HTERT RPE-1 (cell line): Measurements from ENCODE around the gene SLIT3.
"Not testable (repeated sequence)": the region's sequence is repeated elsewhere in the genome, so short reads cannot be mapped to it uniquely, and the experiment has no call there.

Source experiments
- in situ Hi-C: fragments of 300-500 bp; cut with MboI; formaldehyde crosslinking; loops from 4 replicates; pipeline ENCODE4 v1.14.3; 2020; ENCODE audit warnings: low sequenced_read_pairs

Gene SLIT3

DNA sequence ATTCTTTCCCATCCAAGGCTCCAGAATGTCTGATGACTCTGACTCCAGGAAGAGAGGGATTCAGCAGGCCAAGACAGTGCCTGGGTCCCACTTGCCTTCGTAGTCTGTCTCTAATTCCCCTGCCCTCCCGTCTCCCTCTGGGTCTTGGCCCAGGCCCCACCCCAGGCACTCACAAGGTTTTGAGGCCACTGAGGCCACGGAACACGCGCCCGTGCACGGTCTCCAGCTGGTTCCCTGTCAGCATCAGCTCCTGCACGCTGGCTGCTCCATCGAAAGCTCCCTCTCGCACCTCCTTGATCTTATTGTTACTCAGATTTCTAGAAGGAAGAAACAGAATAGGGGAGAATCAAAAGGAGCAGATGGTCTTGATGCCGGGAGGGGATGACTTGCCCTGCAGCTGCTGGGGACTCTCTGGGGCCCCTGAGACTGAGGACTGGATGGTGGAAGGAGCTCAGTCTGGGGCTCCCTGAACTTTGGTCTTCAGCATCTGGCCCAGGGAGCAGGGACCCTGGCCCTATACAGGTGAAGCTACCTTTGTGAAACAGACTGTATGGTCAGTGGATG, 547.2 kb downstream of the SLIT3 start:
- in situ Hi-C loops, result no loop called here

DNA sequence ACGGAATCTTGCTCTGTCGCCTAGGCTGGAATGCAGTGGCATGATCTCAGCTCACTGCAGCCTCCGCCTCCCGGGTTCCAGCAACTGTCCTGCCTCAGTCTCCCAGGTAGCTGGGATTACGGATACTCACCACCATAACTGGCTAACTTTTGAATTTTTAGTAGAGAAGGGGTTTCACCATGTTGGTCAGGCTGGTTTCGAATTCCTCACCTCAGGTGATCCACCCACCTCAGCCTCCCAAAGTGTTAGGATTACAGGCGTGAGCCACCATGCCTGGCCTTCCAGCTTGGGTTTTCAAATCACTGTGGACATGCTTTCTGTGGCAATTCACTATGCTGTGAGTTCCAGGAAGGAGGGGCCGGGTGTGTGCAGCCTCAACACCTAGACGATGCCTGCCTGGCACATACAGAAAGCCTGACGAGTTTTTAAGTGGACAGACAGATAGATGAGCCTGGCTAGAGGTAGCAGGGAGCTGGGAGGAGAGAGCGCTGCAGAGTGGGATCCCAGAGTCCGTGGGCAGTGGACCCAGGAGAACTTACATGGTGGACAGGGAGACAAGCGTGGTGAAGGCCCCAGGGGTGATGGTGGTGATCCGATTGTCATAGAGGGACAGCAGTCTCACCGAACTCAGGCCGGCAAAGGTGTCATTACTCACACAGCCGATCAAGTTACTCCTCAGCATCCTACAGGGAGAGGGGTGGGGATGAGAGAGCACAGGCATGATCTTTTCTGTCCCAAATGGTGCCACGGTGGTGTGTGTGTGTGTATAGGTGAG, 548.3 kb downstream of the SLIT3 start:
- in situ Hi-C loops, result no loop called here

DNA sequence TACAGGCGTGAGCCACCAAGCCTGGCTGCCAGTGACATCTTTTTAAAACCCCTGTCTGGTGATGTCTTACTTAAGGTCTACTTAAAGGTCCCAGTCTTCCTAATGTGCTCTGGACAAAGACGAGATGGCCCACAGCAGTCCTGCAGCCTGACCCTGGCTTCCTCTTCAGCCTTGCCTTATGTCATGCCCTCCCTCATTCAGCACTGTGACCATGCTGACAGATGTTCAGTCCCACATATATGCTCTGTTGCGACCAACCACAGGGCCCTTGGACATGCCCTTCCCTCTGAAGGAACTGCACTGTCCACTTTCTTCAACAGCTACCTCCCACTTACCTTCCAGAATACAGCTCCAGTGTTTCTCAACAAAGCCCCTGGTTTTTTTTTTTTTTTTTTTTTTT, 548.9 kb downstream of the SLIT3 start:
- in situ Hi-C loops, result no loop called here

DNA sequence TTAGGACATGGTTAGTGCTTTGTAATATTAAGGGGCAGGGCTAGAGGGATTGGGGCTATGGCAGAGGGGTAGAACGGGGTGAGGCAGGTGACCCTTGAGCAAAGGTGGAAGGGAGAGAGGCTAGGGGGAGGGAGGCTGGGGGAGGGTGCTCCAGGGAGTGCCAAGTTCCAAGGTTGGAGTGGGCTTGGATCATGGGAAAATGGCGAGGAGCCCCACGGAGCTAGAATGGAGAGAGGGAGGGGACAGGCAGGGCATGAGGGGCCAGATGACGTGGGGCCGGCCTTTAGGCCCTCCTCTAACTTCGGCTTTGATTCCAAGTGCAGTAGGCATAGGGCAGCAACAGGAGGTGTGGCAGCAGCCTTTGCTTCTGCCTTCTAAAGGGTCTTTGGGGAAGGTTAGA, 550.0 kb downstream of the SLIT3 start:
- in situ Hi-C loops, result no loop called here

DNA sequence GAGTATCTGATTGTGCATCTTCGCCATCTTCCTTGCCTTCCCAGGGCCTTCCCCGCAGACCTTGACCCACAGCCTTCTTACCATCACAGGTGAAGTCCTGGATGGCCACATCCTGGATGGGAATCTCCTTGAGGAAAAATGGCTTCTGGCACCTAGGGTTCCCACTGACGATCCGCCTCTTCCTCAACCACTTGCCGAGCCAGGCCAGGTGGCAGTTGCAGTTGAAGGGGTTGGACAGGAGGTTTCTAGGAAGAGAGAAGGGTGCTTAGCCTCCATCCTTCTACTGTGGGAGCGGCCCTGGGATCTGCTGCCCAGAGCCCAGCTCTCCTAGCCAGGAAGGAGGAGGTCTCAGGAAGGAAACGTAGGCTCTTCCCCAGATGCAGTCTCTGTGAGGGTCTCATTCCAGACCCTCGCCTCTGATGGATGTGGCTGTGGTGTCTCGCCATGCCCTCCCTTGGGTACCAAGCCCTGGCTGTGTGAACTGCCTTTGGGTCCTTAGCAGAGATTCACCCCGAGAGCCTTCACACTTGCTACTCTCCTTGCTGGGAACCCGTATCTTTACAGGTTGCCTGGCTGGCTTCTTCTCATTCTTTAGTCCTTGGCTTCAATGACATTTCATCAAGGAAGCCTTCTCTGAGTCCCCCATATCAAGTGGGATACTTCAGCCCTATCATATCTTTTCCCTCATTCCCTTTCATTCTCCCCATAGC, 551.4 kb downstream of the SLIT3 start:
- in situ Hi-C loops, result no loop called here

DNA sequence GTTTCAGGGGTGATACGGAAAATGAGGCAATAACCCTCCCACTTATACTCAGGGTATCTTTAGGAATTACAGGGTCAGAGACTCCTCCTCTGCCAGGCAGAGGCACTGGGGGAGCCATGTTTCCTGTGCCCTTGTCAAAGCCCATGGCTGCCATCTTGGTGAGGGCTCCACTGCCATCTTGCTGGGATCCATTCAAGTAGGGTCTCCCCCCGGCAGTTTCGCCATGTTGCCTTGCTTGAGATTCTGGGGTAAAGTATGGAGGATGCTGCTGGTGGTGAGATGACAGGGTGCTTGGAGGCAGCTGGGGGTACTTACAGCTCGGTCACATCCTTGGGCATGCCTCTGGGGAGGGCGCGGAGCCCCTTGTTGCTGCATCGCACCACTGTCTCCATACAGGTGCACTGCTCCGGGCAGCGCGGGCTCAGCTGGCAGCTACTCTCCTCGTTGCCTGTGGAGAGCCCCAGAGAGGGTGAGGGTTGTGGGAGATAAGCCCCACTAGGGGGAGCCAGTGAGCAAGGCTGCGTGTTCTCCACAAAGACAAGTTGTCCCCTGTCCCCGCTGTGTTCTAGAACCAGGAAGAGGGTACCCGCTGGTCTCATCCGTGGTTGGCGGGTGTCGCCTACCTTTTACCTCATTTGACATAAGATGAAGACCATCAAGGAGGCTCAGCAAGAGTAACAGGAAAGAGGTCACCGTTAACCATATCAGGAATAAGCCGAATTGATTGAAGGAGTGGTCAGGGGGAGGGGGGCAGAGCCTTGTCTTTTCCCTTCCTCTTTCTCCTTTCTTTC, 552.8 kb downstream of the SLIT3 start:
- in situ Hi-C loops, result no loop called here

DNA sequence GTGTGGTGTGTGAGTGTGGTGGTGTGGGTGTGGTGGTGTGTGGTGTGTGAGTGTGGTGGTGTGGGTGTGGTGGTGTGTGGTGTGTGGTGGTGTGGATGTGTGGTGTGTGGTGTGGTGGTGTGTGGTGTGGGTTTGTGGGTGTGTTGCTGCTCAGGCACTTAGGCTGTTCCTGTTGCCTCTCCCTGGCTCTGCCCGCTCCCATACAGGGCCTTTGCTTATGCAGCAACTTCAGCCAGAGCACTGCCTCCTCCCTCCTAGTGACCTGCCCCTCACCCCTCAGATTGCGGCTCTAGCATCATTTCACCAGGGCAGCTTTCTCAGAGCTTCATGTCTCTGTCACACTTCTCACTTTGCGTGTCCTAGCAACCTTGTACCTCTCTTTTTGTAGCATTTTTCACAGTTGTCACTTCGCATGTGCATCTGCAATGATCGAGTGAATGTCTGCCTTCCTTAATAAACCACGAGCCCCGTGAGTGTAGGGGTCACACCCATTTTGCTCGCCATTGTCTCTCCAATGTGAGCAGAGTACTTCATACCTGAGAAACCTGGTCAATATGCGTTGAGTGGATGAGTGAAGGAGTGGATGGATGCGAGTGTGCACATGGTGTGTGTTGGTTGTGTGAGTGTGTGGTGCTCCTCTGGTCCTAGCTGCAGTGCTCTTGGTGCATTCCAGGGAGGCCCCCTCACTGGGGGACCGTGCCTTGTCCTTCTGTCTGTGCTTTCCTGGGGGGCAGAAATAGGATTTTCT, 553.9 kb downstream of the SLIT3 start:
- in situ Hi-C loops, result no loop called here

DNA sequence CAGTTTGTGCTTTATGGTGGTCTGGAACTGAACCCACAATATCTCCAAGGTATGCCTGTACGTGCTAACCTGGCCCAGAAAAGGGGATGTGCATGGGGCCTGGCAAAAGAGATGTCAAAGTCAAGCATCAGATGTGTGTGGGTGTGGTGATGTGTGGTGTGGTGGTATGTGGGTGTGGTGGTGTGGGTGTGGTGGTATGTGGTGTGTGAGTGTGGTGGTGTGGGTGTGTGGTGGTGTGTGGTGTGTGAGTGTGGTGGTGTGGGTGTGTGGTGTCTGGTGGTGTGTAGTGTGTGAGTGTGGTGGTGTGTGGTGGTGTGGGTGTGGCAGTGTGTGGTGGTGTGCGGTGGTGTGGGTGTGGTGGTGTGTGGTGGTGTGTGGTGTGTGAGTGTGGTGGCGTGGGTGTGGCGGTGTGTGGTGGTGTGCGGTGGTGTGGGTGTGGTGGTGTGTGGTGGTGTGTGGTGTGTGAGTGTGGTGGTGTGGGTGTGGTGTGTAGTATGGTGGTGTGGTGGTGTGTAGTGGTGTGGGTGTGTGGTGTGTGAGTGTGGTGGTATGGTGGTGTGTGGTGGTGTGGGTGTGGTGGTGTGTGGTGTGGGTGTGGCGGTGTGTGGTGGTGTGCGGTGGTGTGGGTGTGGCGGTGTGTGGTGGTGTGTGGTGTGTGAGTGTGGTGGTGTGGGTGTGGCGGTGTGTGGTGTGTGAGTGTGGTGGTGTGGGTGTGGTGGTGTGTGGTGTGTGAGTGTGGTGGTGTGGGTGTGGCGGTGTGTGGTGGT, 554.6 kb downstream of the SLIT3 start:
- in situ Hi-C loops, result not testable (repeated sequence)

DNA sequence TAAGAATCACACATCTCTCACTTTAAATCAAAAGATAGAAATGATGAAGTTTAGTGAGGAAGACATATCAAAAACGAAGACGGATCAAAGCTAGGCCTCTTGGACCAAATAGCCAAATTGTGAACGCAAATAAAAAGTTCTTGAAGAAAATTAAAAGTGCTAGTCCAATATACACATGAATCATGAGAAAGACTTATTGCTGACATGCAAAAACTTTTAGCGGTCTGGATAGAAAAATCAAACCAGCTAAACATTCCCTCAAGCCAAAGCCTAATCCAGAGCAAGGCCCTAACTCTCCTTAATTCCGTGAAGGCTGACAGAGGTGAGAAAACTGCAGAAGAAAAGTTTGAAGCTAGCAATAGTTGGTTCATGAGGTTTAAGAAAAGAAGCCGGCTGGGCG, 557.3 kb downstream of the SLIT3 start:
- in situ Hi-C loops, result no loop called here

DNA sequence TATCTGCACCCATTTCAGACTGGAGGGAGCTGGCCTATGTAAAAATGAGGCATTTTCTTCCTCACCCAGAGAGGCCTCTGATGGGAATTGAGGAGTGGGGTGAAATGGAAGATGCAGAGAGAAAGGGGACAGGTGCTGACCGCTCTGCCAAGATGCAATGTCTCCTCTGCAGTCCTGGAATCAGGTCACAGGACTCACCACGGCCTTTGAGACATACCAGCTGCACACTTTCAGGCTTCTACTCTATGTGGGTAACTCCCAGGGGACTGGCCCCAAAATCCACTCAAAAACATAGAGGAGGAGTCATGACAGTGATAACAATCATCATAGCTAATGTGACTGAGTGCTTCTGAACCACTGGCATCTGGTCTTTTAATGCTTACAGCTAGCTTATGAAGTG, 558.6 kb downstream of the SLIT3 start:
- in situ Hi-C loops, result not testable (repeated sequence)

DNA sequence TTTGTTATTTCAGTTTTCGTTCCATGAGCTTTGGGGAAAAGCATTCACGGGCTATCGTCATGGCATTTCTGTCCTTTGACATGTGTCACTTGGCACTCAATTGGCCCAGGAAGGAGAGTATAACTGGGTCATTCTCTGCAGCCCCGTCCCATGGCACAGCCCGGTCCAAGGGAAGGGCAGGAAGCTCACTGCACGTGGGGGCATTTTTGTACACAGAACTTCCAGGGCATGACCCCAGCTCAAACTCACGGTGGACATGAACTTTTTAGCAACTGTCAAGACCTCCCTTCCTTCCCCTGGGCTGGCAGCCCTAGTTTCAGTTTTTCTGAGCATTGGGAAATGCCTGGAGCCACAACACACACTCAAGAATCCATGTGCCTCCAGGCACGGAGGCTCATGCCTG, 560.1 kb downstream of the SLIT3 start:
- in situ Hi-C loops, result no loop called here

DNA sequence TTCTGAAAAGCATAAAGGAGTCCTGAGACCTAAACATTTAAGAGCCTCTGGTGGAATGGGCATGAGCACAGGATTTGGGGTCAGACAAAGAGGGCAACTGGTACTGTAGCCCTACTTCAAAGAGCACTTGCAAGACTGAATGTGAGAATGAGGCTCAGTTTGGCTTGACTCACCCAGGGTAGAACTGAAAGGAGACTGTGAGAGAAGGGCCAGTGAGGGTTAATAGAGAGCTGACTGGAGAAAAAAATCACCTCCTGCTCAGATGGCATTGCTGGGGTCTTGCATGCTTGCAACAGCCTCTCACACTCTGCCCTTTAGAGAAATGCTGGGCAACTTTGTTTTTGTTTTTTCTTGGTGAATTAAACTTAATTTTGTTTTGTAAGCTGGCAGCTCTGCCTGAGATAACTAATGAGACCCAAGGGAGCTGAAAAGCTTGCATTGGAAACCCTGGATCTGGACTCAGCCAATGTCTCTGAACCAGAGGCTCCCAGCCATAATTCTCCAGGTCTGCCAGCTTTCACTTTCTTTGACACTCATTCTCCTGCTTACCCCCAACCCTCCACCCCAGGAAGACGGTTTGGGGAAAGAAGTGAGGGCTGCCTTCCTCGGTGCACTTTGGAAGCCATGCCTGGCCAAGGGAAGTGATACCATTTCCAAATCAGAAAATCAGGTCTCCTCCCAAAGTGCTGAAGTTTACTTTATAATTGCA, 560.7 kb downstream of the SLIT3 start:
- in situ Hi-C loops, result no loop called here

DNA sequence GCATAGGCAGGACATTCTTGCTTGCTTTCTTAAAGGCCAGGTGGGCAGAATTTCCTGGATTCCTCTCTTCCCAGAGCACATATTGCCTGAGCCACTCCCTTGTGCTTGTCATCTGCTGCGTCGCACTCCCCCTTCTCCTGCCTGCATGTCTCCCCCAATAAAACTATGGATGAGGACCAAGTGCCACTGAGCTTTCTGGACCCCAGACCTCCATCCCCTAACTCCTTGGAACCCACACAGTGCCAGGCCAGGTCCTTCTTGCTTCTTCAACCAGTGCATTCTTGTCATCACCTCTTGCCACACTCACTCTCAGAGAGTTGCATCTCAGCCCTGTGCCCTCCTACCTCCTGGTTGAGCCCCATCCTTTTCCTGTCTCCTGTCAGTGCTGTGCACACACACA, 563.9 kb downstream of the SLIT3 start:
- in situ Hi-C loops, result no loop called here

DNA sequence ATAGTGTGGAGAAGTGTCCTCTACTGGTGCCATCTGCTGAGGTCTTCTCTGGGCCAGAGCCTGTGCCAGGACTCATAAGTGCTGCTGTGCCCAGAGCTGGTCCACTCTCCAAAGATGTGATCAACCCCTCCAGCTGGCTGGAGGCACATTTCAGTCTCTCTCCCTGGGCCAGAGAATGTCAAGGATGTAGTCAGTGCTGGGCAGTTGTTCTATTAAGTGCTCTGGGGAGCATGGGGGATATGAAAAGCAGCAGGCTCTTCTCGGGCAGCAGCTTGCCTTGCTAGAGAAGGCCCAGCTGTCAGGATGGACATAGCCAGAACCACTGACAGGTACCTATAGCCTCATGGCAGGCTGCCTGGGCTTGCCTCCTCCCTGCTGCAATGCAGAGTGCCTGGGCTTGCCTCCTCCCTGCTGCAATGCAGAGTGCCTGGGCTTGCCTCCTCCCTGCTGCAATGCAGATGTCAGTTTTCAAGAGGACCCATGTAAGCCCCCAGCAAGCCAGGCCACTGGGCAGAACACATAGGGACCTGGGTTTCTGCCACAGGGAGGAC, 564.6 kb downstream of the SLIT3 start:
- in situ Hi-C loops, result no loop called here

DNA sequence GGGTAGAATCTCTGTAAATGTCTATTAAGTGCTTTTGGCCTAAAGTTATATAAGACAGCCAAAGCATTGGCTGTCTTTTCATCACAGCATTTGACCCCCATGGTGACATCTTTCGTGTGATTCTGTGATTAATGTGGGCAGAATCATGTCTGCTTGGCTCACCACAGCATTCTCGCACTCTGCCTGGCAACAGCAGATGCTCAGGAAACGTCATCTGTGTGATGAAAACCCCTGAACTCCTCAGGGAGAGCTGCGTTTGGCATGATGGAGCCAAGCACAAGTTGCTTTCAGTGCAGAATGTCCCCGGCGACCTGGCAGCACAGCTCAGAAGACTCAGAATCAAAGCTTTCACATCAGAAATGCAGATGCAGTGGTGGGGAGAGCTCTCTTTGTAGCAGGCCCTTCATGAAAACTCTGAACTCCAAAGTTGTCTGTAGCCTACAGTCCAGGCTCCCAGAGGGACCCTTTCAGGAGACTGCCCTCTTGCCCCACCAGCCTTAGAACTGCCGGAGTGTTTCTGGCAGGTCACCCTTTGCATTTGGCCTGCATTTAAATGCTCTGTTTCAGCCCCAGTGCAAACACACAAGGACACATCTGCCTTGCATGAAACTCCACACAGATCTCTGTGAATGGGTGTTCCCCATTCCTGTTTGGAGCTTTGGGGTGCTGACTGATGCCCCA, 566.2 kb downstream of the SLIT3 start:
- in situ Hi-C loops, result no loop called here

DNA sequence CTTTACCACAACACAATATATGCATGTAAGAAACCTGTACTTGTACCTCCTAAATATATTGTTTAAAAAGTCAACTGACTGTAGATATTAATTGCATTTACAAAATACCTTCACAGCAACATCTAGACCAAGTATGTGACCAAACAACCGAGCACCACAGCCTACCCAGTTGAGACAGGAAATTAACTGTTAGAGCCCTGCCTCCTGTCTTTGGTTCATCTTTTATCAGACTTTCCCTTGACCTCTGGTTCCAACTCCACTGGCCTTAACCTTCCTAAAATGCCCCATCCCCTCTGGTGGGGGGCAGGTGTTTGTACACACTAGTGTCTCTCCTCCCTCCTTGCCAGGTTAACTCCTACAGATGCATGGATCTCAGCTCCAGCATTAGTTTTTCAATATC, 566.8 kb downstream of the SLIT3 start:
- in situ Hi-C loops, result no loop called here

DNA sequence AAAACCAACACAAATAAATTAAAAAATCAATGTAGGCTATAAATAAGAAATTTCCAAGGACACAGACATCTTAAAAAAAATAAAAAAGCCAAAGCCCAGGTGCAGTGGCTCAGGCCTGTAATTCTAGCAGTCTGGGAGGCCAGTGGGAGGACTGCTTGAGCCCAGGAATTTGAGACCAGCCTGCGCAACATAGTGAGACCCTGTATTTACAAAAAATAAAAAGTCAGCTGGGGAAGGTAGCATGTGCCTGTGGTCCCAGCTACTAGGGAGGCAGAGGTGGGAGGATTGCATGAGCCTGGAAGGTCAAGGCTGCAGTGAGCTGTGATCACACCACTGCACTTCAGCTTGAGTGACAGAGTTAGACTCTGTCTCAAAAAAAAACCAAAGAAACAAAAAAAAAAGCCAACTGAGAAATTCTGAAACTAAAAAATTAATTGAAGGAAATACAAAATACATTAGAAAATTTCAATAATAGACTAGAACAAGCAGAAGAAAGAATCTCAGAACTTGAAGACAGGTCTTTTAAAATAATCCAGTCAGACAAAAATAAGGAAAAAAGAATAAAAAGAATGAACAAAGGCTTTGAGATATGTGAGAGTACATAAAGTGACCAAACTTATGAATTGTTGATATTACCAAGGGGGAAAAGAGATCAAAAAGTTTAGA, 572.3 kb downstream of the SLIT3 start:
- in situ Hi-C loops, result no loop called here

DNA sequence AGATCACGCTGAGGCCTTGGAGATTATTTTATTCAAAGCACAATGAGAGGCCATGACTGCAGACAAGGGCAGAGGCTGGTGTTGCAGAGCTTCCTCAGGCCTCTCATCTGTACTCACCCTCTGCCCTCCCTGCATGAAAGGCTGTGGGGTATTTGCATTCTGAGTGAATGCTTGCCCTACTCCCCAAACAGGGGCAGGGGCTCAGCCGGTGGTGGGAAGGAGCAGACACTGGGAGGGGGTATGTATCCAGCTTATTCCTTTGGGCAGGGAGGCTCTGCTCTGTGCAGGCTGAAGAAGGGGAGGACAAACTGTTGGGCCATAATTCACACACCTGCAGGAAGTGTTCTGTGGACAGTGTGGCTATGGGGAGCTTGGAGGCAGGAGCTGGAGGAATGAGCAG, 573.4 kb downstream of the SLIT3 start:
- in situ Hi-C loops, result no loop called here
